T47D (cell line): Measurements from ENCODE around the gene QPCTL.
"Not testable (repeated sequence)": the region's sequence is repeated elsewhere in the genome, so short reads cannot be mapped to it uniquely, and the experiment has no call there.

Source experiments
- DNase-seq, 2 experiments: peaks; one replicate each; pipeline versions ENCODE4 v3.0.0 to v3.0.0-alpha.2; 2011 to 2012; ENCODE audit warnings: low read depth in 1 of 2, low spot score in 1 of 2
- JUND ChIP-seq: IDR thresholded peaks from 2 replicates; pipeline ENCODE4 v1.6.1; 2012; ENCODE audit warnings: low read depth
- in situ Hi-C: cut with HindIII; loops from 2 replicates; pipeline ENCODE4 v1.10.0; 2016; ENCODE audit warnings: low sequenced_read_pairs, low pct_unique_long_range_greater_than_20kb

QPCTL gene

GRCh38 chr19:45745606-45746005 lies 53.1 kb downstream of the QPCTL start:
- TF ChIP-seq JUND, result no peak
- peak in 1 of 2 experiments; percentile 13 for DNase-seq
- in situ Hi-C loops, result no loop called here

GRCh38 chr19:45746866-45747265 lies 54.4 kb downstream of the QPCTL start:
- TF ChIP-seq JUND, result no peak
- DNase-seq, result no peak
- in situ Hi-C loops, result no loop called here

GRCh38 chr19:45747513-45747912 lies 55.0 kb downstream of the QPCTL start:
- no peak for TF ChIP-seq JUND
- no peak for DNase-seq
- in situ Hi-C loops, result no loop called here

- in situ Hi-C loops, DNase-seq: not testable (repeated sequence)
These were observed 59.0 kb downstream of the QPCTL start for GRCh38 chr19:45751483-45751882.

GRCh38 chr19:45752639-45753038 lies 60.2 kb downstream of the QPCTL start:
- DNase-seq, result no peak
- in situ Hi-C loops, result no loop called here
- no peak for TF ChIP-seq JUND

- DNase-seq, result peak in 1 of 2 experiments; percentile 32
- in situ Hi-C loops, result no loop called here
- TF ChIP-seq JUND, result no peak
These were observed 61.1 kb downstream of the QPCTL start for GRCh38 chr19:45753548-45753947.
